Ovary (tissue), 9 donors: ENCODE measurements around the gene CCDC33. TPM values are rescaled to one million over a fixed set of nuclear protein-coding genes. Genes with fewer than 3 reads are reported as not detected.

Source experiments
- DNase-seq, 5 donors: peaks; one replicate each; pipeline ENCODE4 v3.0.0-alpha.2; 2019 to 2020
- H3K27ac ChIP-seq, 2 donors: fragments of 200-600 bp; one replicate each; pipeline versions ENCODE4 v1.5.1 to v1.8.0; 2019 to 2022
- H3K27me3 ChIP-seq: fragments of 200-600 bp; one replicate; pipeline ENCODE4 v1.8.0; 2022
- H3K36me3 ChIP-seq: fragments of 200-600 bp; sonication (generic); one replicate; pipeline ENCODE4 v1.5.1; 2019
- H3K4me1 ChIP-seq: one replicate; pipeline ENCODE4 v1.8.1; 2013; ENCODE audit warnings: mild to moderate bottlenecking, moderate library complexity; ENCODE audit not compliant: insufficient read depth
- H3K4me3 ChIP-seq: fragments of 200-600 bp; sonication (generic); one replicate; pipeline ENCODE4 v1.5.1; 2017
- H3K9me3 ChIP-seq, 2 donors: fragments of 200-600 bp in 1 of 2; sonication (generic) in 1 of 2; one replicate each; pipeline versions ENCODE4 v1.5.1 to v1.8.1; 2013 to 2019; ENCODE audit warnings: mild to moderate bottlenecking in 1 of 2, moderate library complexity in 1 of 2
- EP300 ChIP-seq: sonication (generic); formaldehyde crosslinking; IDR thresholded peaks from one replicate; pipeline ENCODE4 v1.6.1; 2017; ENCODE audit warnings: antibody characterized with exemption
- POLR2A ChIP-seq: fragments of 450-650 bp; IDR thresholded peaks from one replicate; pipeline ENCODE4 v1.6.1; 2017; ENCODE audit warnings: antibody characterized with exemption, mild to moderate bottlenecking, moderate library complexity
- WGBS, 3 donors: extraction: QIAGEN DNeasy Blood & Tissue Kit in 1 of 3; methylation state at CpG; one replicate each; pipeline versions ENCODE4 v1.1.5 to v1.1.7; 2013 to 2017; 5-methylcytosine and 5-hydroxymethylcytosine counted together
- intact Hi-C, 4 donors: fragments of 100-400 bp; cut with DNase I; formaldehyde crosslinking; loops; one replicate each; pipeline versions ENCODE4 v1.11.0 to v1.15.1; 2022 to 2023
- polyA plus RNA-seq, 2 donors: library from polyadenylated mRNA; stranded (reverse); fragments of 200-250 nt in 1 of 2; fragments of 350-450 nt in 1 of 2; fragmentation: Illumina TruSeq in 1 of 2; extraction: RNeasy Lipid Tissue Mini Kit (QIAGEN cat#74804) in 1 of 2; gene quantifications; one replicate each; pipeline ENCODE4 v1.2.3, GENCODE V29; 2013 to 2014
- total RNA-seq, 7 donors: library from RNA; depleted of rRNA in 2 of 7; stranded (reverse); fragments of >200 nt in 2 of 7; fragmentation: NEBNext Ultra II Directional in 3 of 7; extraction: Animal tissue kit (Norgen Biotek cat#: 25700) in 3 of 7; gene quantifications; one replicate each; pipeline versions ENCODE4 v1.1.0 to v1.2.4, GENCODE V29; 2016 to 2023
- TF ChIP-seq, protein P1 (sequence below), 3 donors: fragments of 450-650 bp in 2 of 3; fragments of 200-600 bp in 1 of 3; IDR thresholded peaks; one replicate each; pipeline versions ENCODE4 v1.5.1 to v1.8.0; 2016 to 2022; ENCODE audit warnings: antibody characterized with exemption in 3 of 3, mild to moderate bottlenecking in 1 of 3
- donor health status: DM: no; HTN: no; CAD: no; lungs with moderate emphysema.
- donor health status: DM: no; HTN: no; CAD: no.
- donor health status: Bipolar disorder and iron deficiency.
- donor health status: DM: yes; HTN: yes; CAD: no.
- donor health status: DM: no; HTN: no; CAD: no.
- donor health status: DM: yes; HTN: yes; CAD: no.

Gene CCDC33
- total and polyA plus RNA-seq, 9 donors = 0.10 to 24.7 (median 1.9) TPM; not detected in 3

GRCh38 chr15:74340150-74340549 is 104.0 kb downstream of the CCDC33 start:
- intact Hi-C loops = no loop called here
- Histone ChIP-seq H3K9me3 (no peaks in the 10 kb centered on the region), H3K27me3 (no peaks in the 10 kb centered on the region), H3K27ac (no peak overlapping the region), H3K4me3 (no peak overlapping the region), H3K4me1 (peaks cover 3% of the 10 kb centered on the region), H3K36me3 (no peaks in the 10 kb centered on the region)
- DNase-seq = no peak
- TF ChIP-seq, protein P1, sequence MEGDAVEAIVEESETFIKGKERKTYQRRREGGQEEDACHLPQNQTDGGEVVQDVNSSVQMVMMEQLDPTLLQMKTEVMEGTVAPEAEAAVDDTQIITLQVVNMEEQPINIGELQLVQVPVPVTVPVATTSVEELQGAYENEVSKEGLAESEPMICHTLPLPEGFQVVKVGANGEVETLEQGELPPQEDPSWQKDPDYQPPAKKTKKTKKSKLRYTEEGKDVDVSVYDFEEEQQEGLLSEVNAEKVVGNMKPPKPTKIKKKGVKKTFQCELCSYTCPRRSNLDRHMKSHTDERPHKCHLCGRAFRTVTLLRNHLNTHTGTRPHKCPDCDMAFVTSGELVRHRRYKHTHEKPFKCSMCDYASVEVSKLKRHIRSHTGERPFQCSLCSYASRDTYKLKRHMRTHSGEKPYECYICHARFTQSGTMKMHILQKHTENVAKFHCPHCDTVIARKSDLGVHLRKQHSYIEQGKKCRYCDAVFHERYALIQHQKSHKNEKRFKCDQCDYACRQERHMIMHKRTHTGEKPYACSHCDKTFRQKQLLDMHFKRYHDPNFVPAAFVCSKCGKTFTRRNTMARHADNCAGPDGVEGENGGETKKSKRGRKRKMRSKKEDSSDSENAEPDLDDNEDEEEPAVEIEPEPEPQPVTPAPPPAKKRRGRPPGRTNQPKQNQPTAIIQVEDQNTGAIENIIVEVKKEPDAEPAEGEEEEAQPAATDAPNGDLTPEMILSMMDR (IDR thresholded peaks at IDR 0.05) = no peak
- TF ChIP-seq POLR2A = no peak
- TF ChIP-seq EP300 = no peak
- WGBS, 3 donors = 66 to 72% (median 68%) methylated on average over 4 of the region's 4 CpGs

- WGBS, 3 donors = 95 to 96% (median 95%) methylated on average over 14 of the region's 14 CpGs
- no peaks in the 10 kb centered on the region for H3K9me3 ChIP-seq
- peaks cover 3% of the 10 kb centered on the region for H3K4me1 ChIP-seq
- H3K27me3 ChIP-seq = no peaks in the 10 kb centered on the region
- intact Hi-C loops = no loop called here
- H3K36me3 ChIP-seq = no peaks in the 10 kb centered on the region
- peak in 1 of 5 donors; percentile 16 for DNase-seq
- no peak overlapping the region for H3K4me3 ChIP-seq
- no peak overlapping the region for H3K27ac ChIP-seq
- no peak for TF ChIP-seq POLR2A
- TF ChIP-seq EP300 = no peak
- TF ChIP-seq, protein P1 (IDR thresholded peaks at IDR 0.05) = no peak
These were observed 107.1 kb downstream of the CCDC33 start for GRCh38 chr15:74343127-74343796.

- WGBS, 3 donors = 89 to 98% (median 94%) methylated on average over 8 of the region's 8 CpGs
- Histone ChIP-seq H3K36me3 (no peaks in the 10 kb centered on the region), H3K9me3 (no peaks in the 10 kb centered on the region), H3K4me3 (no peak overlapping the region), H3K4me1 (peaks cover 6% of the 10 kb centered on the region), H3K27me3 (no peaks in the 10 kb centered on the region), H3K27ac (no peak overlapping the region)
- intact Hi-C loops = no loop called here
- TF ChIP-seq, protein P1 (IDR thresholded peaks at IDR 0.05) = no peak
- TF ChIP-seq POLR2A (no peak), EP300 (no peak)
- peak in 1 of 5 donors; percentile 16 for DNase-seq
These were observed 107.6 kb downstream of the CCDC33 start for GRCh38 chr15:74343797-74344127.

DNA sequence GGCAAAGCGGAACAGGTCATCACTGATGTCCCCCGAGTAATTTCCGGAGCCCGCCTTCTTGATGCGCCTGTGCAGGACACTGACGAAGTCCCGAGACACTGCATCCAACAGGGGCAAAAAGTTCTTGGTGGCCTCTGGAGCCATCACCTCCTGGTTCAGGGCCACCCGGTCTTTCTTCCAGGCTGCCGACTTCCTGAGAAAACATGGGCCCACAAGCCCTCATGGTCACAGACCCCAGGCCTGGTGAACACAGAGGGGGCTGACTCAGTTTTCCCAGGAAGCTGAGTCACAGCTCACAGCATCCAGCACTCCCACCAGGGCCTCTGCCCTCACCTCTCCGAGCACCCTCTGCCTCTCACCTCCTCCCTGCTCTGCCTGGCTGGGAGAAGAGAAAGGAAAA is 108.9 kb downstream of the CCDC33 start:
- DNase-seq = peak in 2 of 5 donors; percentile 23 to 31
- WGBS, 3 donors = 82 to 87% (median 87%) methylated on average over 10 of the region's 10 CpGs
- TF ChIP-seq, protein P1 (IDR thresholded peaks at IDR 0.05) = no peak
- TF ChIP-seq POLR2A (no peak), EP300 (no peak)
- H3K27me3 ChIP-seq = no peaks in the 10 kb centered on the region
- intact Hi-C loops = no loop called here
- H3K27ac ChIP-seq = no peak overlapping the region
- peaks cover 9% of the 10 kb centered on the region for H3K4me1 ChIP-seq
- no peak overlapping the region for H3K4me3 ChIP-seq
- H3K9me3 ChIP-seq = no peaks in the 10 kb centered on the region
- no peaks in the 10 kb centered on the region for H3K36me3 ChIP-seq
